Ramos (cell line): ENCODE data around the gene UROS.

Experiments
- in situ Hi-C: fragments of 300-500 bp; cut with MboI; formaldehyde crosslinking; loops from one replicate; pipeline ENCODE4 v1.14.3; 2022; ENCODE audit warnings: low sequenced_read_pairs; ENCODE audit not compliant: unreplicated experiment

Gene UROS

GRCh38 chr10:125822878-125823662 is at the start of gene UROS, which contains the start of gene BCCIP:
UROS (minus strand) TSS chr10:125823258; CDS start chr10:125816499, 6,759 bp downstream.
BCCIP (plus strand) TSS chr10:125823546; CDS start chr10:125823558, 12 bp downstream.
- in situ Hi-C loops: no loop called here

- in situ Hi-C loops: no loop called here
Measured at GRCh38 chr10:125871338-125871737, 48.3 kb upstream of the UROS start.

- in situ Hi-C loops: no loop called here
Measured at GRCh38 chr10:125868372-125868975, 45.4 kb upstream of the UROS start.

- in situ Hi-C loops: no loop called here
Measured at GRCh38 chr10:125866421-125867029, 43.5 kb upstream of the UROS start.

GRCh38 chr10:125865120-125865519 is 42.1 kb upstream of the UROS start:
- in situ Hi-C loops: no loop called here

DNA sequence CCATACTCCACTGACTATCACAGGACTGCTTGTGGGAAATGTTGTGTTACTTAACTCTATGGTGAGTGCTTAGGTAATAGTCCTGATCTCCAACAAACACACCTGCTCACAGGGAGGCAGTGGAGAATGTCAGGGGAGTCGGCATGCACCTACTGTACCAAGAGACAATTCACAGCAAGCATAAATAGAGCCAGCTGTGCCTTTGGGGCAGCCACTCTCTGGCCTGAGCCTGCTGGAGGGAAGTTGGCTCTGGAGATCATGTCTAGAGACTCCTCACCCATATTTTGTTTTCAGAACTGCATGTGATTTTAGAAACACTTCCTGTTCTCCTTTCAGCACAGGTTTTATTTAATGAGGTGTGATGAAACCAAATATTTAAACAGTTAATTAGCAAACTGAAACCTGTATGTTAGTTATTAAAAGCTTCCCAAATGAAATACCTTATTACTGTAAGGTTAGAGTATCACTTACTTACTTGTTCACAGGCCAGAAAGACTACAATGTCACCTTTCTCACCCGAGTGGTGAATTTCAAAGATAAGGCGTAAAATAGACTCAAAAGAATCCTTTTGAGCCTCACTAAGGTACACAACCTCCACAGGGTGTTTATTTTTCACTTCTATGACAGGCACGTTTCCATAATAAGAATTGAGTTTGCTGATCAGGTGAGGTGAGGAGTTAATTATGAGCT is 36.2 kb upstream of the UROS start:
- in situ Hi-C loops: no loop called here

DNA sequence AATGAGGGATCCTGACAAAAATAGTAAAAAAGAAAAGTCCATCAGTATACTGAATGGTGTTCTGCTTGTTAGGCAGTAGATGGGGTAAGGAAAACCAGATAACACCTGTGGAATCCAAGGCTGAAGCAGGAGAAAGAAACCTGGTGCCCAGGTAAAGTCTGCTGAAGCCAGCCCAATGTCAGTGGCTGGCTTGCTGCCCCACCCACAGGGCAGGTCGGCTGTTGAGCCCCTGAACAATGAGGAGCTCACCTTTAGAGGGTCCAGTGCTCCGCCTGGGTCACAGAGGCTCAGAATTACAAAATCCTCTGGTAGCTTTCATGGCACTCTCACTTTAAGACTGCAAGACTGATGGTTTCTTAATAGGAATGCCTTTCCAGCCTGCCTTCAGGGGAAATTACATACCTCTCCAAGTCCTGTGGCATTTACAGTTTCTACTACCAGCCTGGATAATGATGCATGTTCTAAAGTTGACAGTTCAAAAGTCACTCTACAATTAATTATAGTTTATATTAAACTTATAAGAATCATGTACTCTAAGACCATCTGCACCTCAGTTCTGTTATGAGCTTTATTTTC is 34.2 kb upstream of the UROS start:
- in situ Hi-C loops: no loop called here

- in situ Hi-C loops: no loop called here
Measured at GRCh38 chr10:125852487-125852886, 29.4 kb upstream of the UROS start.

GRCh38 chr10:125850766-125851731 is 28.0 kb upstream of the UROS start:
- in situ Hi-C loops: no loop called here

DNA sequence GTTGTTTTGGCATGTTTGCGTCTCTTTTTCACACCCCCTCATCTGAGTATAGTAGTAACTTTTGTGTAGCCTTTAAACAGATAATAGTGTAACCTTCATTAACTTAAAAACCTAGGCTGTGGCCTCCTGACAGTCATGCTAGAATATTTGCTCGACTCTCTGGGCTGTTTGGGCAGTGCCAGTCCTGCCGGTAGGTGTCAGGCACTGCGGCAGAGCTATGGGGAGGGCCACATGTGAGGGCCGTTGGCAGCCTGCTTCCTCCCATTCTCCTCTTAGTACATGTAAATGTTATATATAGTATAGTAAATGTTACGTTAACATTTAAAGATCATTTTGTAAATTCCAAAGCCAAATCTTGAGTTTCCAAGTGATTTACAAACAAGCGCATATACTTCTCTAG is 26.4 kb upstream of the UROS start:
- in situ Hi-C loops: no loop called here

- in situ Hi-C loops: no loop called here
Measured at GRCh38 chr10:125848857-125849256, 25.8 kb upstream of the UROS start.

DNA sequence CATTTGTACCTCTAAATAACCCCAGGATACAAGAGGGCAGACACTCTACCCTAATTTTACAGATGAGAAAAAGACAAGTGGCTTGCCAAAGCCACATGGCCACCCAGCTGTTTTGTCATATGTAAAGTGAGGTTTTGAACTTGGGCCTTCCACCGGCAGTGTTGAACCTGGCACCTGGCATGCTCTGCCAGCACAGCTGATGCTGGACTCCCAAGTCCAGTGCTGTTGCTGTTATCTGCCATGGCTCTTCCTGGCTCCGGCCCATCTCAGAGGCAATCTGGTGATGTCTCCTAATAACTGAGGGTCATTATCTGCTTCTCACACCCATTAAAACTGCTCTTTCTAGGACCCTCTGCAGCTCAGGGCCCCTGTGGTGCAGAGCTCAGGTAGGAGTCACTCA is 25.3 kb upstream of the UROS start:
- in situ Hi-C loops: no loop called here

GRCh38 chr10:125846894-125847293 is 23.8 kb upstream of the UROS start:
- in situ Hi-C loops: no loop called here

DNA sequence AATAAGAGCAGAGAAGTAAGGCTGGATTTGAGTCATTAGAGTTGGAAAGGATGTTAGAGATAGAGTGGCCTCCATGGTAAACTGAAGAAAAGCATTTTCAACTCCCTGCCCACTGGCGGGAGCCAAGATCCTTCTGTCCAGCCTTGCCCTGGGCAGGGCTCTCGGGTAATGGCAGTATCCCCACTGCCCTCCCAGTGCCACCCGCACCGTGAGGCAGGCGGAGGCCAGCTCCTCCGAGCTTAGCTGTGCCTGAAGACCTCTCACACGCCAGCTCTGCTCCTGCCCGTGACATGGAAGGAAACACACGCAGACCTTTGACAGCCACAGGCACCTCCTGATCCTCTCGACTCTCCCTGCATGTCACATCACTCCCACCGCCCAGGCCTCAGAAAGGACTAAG is 22.6 kb upstream of the UROS start:
- in situ Hi-C loops: no loop called here

DNA sequence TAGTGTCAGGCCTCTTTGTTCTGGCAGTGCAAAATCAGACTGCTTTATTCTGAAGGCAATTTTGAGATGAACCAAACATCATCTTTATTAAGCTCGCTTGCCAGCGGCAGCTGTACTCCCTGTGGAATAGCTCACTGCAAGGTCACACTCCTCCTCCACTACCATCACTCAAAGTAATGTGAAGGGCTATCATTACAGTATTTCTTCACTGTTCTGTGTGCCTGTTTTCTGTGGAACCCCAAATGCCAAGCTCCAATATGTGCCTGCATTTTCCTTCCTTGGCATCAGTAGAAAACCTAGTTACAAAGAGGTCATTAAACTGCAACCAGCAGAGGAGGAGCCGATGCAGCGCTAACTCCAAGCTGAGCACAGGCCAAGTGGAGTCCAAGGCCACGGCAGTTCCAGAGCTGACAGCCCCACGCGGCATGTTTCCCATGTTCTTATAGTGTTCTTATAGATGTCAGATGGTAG is 21.7 kb upstream of the UROS start:
- in situ Hi-C loops: no loop called here

DNA sequence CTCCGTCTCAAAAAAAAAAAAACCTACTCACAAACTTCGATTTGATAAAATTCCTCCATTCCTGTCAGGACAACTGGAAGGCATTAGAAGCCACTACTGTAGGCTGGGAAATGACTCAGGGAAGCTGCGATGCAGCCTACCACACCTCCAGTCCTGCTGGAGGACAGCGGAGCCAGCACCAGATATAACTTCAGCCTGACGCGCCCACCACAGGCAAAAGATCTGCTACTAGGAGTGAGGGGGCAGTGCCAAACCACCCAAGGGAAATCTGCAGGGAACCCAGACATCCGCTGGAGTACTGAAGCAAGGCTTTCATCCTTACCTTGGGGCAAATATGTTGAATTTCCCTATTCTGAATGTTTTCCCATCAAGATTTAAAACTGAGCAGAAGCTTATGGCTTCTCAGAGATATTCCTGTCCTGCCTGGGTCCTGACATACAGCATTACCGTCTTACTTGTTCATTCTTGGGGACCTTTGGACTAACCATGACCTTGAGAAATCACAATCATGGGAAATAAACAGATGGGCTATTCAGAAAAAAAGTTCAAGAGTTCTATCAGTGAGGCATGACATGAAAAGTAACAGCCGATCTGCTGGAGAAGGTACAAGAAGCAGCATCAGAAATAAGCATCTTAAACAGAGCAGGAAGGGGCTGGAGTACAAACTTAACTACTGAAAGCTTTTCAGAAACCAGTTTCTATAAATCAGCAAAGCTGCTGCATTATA is 20.7 kb upstream of the UROS start:
- in situ Hi-C loops: no loop called here

GRCh38 chr10:125840955-125841354 is 17.9 kb upstream of the UROS start:
- in situ Hi-C loops: no loop called here

DNA sequence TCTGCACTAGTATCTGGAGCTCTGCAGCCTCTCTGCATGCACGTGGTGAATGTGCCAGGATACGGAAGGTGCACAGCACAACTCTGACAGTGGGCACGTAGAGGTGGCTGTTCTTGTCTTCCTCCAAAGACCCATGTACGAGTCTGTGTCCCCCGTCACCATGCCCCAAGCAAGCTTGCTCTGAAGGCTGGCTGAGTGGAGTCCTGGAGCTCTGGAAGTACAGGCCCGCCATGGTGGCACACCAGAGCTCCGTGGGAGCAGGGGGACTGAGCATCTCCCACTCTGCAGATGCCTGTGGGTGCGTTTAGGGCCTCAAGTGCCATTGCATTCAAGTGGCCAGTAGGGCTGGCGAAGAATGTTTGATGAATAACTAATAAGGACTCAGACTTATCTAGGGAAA is 17.3 kb upstream of the UROS start:
- in situ Hi-C loops: no loop called here
